GM18520 (cell line): ENCODE data around the gene ACBD3.

Experiments used
- ATAC-seq: cut with Tn5 transposase; IDR thresholded peaks from one replicate; pipeline ENCODE4 v1.9.1; 2021; ENCODE audit not compliant: unreplicated experiment

Gene ACBD3

DNA sequence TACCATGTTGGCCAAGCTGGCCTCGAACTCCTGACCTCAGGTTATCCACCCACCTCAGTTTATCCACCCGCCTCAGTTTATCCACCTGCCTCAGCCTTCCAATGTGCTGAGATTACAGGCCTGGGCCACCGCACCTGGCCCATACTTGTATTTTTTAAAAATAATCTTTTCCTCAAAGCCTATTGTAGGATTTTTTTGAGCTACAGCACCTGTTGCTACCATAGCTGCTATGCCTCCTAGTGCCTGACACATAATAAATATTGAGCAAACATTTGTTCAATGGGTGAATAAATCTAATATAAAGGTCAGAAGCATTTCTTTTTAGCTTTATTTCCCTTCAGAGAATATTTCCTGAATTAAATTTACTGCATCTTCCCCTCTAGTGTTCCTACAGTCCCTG lies 15.7 kb upstream of the ACBD3 start:
- no peak for ATAC-seq

- no peak for ATAC-seq
Observed at GRCh38 chr1:226201029-226201593, 14.6 kb upstream of the ACBD3 start.

GRCh38 chr1:226199971-226200370 lies 13.4 kb upstream of the ACBD3 start:
- ATAC-seq: no peak

DNA sequence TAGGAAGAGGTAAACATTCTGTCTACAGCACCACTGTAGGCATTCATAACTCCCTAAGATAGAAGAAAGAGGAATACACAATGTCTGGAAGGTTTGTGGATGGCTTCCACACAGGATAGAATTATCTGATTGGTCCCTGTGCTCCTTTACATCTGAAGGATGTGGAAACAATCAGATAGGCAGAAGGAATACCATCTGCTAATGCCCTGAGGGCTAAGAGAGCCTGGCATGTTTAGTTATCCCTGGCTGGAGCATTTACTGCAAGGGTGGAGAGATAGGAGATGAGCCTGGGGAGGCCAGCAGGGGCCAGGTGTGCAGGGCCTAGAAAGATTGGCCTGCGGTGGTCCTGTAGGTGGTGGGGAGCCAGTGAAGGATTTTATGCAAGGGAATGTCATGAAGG lies 8.6 kb upstream of the ACBD3 start:
- ATAC-seq: no peak

GRCh38 chr1:226187380-226187779 lies 839 bp upstream of the ACBD3 start:
- ATAC-seq: no peak

- ATAC-seq: no peak
Observed at GRCh38 chr1:226187019-226187322, 430 bp upstream of the ACBD3 start.

DNA sequence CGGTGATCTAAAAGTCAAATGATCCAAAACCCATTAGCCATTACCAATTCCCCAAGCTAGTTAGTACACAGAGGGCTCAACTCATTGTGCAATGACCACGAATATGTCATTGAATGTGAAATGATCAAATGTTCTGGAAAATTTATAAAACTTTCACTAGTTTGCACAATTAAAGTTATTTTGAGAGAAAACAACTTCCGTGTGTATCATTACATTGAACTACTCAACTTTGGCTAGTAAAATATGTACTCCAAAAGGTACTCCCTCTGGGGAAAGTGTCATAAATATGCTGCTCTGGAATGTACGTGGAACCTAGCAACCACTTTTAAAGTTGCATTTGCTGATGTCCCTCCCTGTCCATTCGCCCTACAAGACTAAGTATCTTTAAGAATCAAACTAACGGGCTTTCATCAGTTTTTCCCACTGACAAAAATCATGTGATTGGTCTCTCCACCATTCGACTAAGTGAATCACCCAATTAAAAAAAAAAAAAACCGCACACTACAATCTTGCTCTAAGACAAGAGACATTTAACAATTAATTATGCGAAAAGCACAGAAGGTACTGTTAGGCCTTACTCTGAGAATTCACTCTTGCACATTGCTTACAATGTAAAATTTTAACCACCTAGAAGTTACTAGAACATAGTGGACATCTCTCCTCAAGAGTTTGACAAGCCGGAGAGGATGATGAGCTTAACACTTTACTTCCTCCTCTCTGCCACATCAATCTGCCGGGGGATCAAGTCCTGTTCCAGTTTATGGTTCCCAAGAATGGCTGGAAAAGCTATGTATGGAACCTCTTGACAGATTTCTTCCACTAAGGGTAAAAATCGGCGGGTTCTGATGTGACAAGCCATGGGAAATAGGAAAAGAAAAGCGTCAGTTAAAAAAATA lies 1.2 kb downstream of the ACBD3 start:
- ATAC-seq: no peak

- no peak for ATAC-seq
Observed at GRCh38 chr1:226181996-226182714, 4.4 kb downstream of the ACBD3 start.

DNA sequence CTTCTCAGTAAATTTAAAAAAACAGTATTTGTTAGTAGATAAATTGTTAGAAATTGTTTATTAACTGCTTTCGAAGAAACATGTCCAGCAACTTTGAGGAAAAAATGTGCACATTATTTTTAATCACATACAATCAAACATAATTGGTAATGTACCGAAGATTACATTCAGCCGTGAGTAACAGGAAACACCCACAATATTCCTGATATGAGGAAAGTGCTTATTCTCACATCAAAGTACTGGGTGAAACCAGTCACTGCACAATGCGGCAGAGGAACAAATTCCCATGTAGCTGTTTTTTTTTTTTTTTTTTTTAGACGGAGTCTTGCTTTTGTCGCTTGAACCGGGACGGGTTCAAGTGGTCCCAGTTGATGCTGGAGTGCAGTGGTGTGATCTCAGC lies 9.7 kb downstream of the ACBD3 start:
- ATAC-seq: no peak

DNA sequence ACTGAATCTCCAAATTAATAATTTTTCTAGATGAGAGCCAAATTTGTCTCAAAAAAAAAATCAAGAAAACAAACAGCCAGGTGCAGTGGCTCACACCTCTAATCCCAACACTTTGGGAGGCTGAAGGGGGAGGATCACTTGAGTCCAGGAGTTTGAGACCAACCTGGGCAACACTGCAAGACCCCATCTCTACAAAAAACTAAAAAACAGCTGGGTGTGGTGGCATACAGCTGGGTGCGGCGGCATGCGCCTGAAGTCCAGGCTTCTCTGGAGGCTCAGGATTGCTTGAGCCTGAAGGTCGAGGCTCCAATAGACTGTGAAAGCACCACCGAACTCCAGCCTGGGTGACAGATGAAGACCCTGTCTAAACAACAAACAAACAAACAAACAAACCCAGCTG lies 14.0 kb downstream of the ACBD3 start:
- no peak for ATAC-seq

- no peak for ATAC-seq
Observed at GRCh38 chr1:226166341-226166740, 20.2 kb downstream of the ACBD3 start.

GRCh38 chr1:226164154-226164553 lies 22.4 kb downstream of the ACBD3 start:
- no peak for ATAC-seq

DNA sequence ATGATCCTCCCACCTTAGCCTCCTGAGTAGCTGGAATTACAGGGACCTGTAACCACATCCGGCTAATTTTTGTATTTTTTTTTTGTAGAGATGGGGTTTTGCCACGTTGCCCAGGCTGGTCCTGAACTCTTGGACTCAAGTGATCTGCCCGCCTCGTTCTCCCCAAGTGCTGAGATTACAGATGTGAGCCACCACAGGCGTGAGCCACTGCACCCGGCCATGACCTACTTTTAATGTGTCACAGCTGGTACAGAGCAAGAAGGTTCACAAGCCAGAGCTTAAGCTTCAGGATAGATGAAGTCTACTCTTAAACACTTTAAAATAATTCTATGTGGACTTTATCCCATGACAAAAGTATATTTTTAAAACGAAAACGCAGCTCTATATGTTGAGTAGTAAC lies 23.6 kb downstream of the ACBD3 start:
- ATAC-seq: no peak

DNA sequence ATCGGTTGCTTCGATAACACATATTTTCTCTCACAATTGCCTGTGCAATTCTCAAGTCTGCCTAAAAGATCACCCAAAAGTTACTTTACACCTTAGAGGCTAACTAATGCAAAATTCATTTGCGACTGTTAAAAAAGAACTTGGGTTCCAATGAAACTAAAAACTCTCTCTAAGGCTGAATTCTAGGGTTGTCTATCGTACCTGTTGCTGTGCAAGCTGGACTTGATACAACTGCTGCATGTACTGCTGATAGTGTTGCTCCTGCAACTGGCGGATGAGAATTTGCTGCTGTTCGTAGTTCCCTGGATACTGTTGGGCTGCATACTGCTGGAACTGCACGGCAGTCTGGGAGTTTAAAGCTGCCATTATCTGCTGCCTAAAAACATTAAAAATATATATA lies 27.6 kb downstream of the ACBD3 start:
- no peak for ATAC-seq

- no peak for ATAC-seq
Observed at GRCh38 chr1:226158457-226158856, 28.1 kb downstream of the ACBD3 start.

- no peak for ATAC-seq
Observed at GRCh38 chr1:226157761-226158316, 28.7 kb downstream of the ACBD3 start.

GRCh38 chr1:226154593-226154992 lies 31.9 kb downstream of the ACBD3 start:
- ATAC-seq: no peak

DNA sequence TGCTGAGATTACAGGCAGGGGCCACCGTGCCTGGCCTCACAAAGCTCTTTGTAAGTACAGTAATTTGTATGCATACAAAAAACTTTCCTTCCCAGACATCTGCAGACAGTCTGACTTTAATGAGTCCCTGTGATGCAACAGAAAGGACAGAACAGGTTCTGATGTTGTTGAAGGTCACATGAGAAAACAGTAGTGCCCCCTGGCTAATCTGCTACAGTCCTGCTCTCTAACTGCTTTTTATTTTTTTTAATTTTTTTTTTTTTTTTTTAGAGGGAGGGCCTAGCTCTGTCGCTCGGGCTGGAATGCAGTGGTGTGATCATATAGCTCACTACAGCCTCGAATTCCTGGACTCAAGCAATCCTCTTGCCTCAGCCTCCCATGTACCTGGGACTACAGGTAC lies 36.7 kb downstream of the ACBD3 start:
- ATAC-seq: no peak

DNA sequence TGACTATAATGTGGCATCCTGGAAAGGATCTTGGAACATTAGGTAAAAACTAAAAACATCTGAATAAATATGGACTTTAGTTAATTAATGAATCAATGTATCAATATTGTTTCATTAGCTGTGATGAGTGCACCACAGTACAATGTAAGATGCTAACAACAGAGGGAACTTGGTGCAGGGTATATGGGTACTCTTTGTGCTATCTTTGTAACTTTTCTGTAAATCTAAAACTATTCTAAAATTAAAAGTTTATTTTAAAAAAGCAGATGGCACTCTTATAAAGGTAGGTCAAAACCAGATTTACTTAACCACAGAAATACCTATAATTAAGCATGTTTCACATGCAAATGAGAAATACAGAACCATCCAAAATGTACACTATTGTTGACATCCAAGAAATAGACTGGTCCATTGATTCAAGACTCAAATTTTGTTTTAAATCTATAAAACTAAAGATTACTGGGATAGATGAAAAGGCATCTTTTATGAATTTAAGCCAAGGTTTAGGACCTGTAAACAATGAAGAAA lies 38.4 kb downstream of the ACBD3 start:
- ATAC-seq: no peak

- no peak for ATAC-seq
Observed at GRCh38 chr1:226144045-226144444, 42.5 kb downstream of the ACBD3 start.

DNA sequence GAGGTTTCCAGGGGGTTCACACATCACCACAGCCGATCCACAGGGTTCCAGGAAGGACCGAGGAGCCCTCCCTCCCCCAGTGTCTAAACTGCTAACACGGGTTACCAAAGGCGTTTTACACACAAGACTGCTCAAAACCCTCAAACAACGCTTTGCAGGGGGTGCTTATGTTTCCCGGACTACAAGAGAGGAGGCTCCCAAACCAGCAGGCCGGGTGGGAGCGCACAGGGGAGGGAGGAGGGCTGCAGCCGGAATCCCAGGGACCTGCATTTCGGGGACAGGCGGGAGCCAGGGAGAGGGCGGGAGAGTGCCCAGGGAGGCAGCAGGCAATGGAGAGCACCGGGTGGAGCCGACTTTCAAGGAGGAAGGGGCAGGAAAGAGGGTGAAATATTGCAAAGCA lies 50.8 kb downstream of the ACBD3 start:
- ATAC-seq: no peak
